ENCODE results near the gene DAPK1.

DNA sequence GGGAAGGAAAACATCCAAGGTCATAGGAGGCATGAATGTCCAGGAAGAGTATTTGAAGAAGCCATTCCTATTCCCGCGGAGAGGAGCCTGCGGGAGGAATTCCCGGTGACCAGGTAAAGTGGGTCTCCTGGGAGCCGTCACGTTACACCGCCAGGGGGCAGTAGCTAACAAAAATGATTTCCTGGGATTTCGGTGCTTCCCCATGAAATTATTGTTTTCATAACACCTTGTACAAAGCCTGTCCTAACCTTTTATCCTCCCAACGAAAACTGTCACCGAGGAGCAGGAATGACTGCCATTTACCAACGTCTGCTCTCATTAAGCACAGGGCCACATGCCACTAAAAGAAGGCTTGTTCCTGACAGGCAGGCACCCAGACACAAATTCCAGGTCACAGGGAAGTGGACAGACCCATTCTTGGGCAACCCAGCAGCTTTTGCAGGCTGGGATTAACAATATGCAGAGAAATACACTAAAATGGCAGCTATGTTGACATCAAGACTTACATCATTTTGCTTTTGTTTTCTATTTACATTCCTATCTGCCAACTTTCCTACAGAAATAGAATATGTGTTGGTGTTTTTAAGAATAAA is 187.1 kb downstream of the DAPK1 start:
- TF ChIP-seq, protein P1, sequence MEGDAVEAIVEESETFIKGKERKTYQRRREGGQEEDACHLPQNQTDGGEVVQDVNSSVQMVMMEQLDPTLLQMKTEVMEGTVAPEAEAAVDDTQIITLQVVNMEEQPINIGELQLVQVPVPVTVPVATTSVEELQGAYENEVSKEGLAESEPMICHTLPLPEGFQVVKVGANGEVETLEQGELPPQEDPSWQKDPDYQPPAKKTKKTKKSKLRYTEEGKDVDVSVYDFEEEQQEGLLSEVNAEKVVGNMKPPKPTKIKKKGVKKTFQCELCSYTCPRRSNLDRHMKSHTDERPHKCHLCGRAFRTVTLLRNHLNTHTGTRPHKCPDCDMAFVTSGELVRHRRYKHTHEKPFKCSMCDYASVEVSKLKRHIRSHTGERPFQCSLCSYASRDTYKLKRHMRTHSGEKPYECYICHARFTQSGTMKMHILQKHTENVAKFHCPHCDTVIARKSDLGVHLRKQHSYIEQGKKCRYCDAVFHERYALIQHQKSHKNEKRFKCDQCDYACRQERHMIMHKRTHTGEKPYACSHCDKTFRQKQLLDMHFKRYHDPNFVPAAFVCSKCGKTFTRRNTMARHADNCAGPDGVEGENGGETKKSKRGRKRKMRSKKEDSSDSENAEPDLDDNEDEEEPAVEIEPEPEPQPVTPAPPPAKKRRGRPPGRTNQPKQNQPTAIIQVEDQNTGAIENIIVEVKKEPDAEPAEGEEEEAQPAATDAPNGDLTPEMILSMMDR (IDR thresholded peaks at IDR 0.05; ENCODE audit: low read length), result peak; percentile 29
- TF ChIP-seq EZH2phosphoT487 (IDR thresholded peaks at IDR 0.05; ENCODE audit: low read length) (no peak), EZH2 (optimal IDR thresholded peaks at IDR 0.05; ENCODE audit: low read depth, low read length) (no peak)
